GM19351 (cell line): ENCODE results near the gene PCDH15.

Experiments
- ATAC-seq: cut with Tn5 transposase; IDR thresholded peaks from one replicate; pipeline ENCODE4 v1.9.1; 2021; ENCODE audit warnings: mild to moderate bottlenecking, moderate library complexity; ENCODE audit not compliant: unreplicated experiment

The PCDH15 gene

GRCh38 chr10:54139819-54140428, 661.1 kb downstream of the PCDH15 start:
- ATAC-seq, result no peak

- ATAC-seq, result no peak
Measured at GRCh38 chr10:54137396-54137795, 663.6 kb downstream of the PCDH15 start.

- no peak for ATAC-seq
Measured at GRCh38 chr10:54133203-54133602, 667.8 kb downstream of the PCDH15 start.

GRCh38 chr10:54131833-54132232, 669.2 kb downstream of the PCDH15 start:
- ATAC-seq, result no peak

- ATAC-seq, result no peak
Measured at GRCh38 chr10:54130394-54130793, 670.6 kb downstream of the PCDH15 start.

- no peak for ATAC-seq
Measured at GRCh38 chr10:54125098-54125747, 675.8 kb downstream of the PCDH15 start.

DNA sequence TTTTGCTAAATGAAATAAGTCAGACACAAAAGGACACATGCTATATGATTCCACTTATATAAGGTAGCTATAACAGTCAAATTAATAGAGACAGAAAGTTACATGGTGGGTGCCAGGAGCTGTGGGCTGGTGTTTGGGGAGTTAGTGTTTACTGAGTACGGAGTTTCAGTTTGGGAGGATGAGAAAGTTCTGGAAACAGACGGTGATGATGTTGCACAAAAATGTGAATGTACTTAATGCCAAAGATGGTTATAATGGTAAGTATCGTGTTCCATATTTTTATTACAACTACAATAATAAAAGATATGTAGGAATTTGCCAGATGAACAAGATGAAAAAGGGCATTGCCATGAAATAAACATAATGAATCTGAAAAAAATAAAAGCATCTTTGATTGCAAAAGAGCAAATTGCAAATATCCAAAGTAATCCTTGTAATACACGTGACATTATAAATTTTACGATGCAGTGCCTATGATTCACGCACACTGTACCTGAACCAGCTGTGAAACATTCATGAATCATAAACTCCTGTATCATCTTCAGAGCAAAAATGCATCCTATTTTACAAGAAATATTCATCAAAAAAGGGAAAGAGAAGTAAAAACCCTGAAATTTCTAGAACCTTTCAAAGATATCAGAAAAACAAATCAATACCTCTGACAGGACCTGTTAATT, 676.7 kb downstream of the PCDH15 start:
- ATAC-seq, result no peak

GRCh38 chr10:54120806-54121205, 680.2 kb downstream of the PCDH15 start:
- no peak for ATAC-seq

- no peak for ATAC-seq
Measured at GRCh38 chr10:54108961-54109360, 692.1 kb downstream of the PCDH15 start.

GRCh38 chr10:54096892-54097291, 704.1 kb downstream of the PCDH15 start:
- no peak for ATAC-seq

DNA sequence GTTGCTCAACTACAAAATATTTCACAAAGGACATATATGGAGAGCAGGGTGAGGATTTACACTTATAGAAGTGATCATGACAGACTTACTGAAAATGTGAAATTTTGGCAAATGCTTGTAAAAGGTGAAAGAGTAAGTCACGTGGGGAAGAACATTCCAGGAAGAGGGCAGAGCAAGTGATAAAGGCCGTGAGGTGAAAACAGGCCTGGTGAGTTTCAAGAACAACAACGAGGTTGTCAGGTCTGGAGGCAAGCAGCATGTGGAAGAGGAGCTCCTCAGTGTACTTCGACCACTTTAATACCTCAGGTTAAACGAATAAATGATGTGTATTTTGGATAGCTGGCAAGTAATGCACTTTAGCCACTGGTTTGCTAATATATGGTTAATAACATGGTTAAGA, 706.7 kb downstream of the PCDH15 start:
- ATAC-seq, result no peak

DNA sequence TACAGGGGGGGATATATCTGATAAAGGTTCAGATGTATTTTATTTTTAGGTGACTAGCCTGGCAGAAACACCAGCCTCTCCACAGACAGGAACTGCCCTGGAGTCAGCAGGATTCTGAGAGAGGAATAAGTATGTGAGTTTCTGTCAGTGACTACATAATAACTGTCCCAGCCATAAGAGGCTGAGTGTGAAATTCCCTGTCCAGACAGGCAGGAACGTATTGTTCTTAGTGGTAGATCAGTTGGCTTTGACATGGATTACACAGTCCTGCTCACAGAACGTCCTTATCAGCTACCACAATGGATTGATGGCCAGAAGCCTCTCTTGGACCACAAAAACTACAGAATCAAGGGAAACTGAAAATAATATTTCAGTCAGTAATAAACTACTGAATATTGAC, 709.8 kb downstream of the PCDH15 start:
- ATAC-seq, result no peak

DNA sequence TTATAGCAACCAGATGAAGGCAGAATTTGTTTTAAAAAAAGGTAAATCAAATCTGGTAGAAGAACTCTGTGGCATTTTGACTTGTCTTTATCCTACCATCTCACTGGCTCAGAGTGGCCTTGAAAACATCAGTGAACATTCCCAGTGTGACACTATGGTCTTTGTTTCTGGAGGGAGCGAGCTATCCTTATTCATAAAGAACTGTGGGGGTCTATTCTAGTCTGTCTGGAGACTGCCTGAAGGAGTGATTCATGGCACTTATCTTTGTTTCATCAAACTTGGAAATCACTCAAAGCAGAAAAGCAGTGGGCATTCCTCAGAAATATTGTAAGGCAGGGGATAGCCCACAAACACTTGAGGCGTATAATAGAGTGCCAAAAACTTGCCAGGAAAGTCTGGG, 719.1 kb downstream of the PCDH15 start:
- ATAC-seq, result no peak

DNA sequence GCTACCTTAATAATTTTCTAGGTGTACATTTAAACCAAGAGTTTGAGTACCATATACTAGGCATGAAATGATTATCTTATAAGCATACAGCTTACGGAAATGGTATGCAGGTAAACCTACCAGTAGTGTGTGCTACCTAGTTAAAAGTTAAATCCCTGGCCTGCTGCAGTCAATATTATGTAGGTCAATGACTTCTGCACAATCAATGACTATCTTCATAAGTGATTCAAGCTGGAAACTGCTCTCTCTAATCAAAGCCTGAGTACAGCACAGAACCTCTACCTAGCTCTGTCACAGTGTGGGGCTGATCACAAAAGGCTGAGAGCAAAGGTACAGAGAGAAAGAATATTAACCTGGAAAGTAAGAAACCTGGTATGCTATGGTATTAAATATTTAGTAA, 733.7 kb downstream of the PCDH15 start:
- no peak for ATAC-seq

DNA sequence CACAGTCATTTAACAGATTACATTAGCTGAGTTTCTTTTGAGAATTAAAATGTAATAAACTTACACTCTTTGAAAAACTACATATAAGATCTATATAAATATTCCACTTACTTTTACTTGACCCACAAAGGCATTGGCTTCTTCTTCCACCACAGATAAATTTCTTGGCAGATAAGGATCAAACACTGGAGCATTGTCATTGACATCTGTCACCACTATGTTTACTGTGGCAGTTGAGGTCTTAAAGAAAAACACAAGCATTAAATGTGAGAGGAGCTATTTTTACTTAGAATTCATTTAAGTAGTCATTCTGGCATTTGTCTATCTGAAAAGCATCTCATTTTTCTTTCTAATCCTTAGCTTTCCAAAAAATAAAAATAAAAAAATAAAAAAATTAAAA, 734.4 kb downstream of the PCDH15 start:
- ATAC-seq, result no peak

DNA sequence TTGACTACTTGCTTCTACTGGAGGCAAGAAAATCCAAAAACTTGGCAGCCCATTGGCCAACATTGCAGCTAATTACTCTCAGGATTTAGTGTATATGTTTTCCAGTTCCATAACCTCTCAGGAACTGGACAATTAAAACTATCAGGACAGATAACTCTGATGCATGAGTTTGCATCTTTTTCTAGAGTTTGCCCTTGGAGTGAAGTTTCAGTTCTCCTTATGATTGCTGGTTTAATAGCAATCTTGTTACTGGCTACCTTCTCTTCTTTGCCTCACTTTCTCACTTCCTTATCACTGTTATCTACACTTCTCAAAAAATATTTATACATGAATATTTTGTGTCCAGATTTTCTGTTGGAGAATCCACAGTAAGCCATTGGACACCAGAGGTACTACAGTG, 735.9 kb downstream of the PCDH15 start:
- no peak for ATAC-seq

DNA sequence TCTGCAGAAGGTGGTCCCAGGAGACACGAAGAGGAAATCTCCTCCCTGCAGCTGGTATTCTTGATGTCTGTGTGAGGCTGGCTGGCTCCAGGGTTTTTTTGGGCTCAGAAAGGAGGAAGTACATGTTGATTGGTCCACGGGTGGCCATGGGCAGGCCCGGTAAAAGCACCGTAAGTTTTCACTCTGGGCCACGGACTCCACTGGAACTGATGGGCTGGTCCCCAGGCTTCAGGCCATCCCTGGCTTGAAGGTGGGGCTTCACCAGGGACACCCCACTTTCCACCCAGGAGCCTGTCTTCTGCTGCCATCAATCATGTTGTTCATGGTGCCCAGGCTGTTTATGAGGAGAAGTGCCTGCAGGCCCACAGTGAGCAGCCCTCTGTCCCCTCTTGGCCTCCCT, 736.8 kb downstream of the PCDH15 start:
- no peak for ATAC-seq

GRCh38 chr10:54063514-54063913, 737.5 kb downstream of the PCDH15 start:
- ATAC-seq, result no peak

DNA sequence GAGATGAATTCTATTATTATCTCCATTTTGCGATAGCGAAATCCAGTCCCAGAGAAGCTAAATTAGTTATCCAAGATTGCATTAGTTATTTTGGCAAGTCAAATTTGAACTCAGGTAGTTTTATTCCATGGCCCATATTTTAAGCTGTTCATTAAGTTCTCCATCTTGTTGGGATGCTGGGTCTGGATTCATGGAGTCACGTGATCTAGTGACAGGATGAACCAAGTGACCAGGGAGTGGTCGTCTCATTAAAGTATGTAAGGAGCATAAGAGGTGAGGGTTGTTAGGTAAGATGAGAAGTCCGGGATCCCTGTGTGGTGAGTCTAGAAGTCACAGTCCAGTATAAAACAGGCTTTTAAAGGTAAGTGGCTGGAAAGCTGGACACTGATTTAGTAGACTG, 740.5 kb downstream of the PCDH15 start:
- ATAC-seq, result no peak

DNA sequence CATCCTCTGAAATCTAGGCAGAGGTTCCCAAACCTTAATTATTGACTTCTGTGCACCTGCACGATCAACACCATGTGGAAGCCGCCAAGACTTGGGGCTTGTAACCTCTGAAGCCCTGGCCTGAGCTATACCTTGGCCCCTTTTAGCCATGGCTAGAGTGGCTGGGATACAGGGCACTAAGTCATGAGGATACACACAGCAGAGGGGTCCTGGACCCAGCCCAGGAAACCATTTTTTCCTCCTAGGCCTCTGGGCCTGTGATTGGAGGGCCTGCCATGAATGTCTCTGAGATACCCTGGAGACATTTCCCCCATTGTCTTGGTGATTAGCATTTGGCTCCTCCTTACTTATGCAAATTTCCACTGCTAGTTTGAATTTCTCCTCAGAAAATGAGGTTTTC, 743.7 kb downstream of the PCDH15 start:
- no peak for ATAC-seq

DNA sequence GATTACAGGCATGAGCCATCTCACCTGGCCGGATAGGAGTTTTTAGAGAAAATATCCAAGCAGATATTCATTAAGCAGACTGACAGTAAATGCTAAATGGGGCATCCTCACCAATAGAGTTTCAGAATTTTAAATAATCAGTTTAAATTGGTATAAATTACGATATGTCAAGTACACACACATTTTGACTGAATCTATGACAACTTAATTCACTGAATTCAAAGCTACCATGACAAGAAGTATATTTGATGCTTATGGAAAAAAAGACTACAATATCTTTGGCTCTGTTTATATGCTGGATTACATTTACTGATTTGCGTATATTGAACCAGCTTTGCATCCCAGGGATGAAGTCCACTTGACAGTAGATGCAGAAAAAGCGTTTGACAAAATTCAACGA, 774.7 kb downstream of the PCDH15 start:
- ATAC-seq, result no peak

- no peak for ATAC-seq
Measured at GRCh38 chr10:54011117-54011516, 789.9 kb downstream of the PCDH15 start.
